ENCODE results near the gene ARHGEF19.

DNA sequence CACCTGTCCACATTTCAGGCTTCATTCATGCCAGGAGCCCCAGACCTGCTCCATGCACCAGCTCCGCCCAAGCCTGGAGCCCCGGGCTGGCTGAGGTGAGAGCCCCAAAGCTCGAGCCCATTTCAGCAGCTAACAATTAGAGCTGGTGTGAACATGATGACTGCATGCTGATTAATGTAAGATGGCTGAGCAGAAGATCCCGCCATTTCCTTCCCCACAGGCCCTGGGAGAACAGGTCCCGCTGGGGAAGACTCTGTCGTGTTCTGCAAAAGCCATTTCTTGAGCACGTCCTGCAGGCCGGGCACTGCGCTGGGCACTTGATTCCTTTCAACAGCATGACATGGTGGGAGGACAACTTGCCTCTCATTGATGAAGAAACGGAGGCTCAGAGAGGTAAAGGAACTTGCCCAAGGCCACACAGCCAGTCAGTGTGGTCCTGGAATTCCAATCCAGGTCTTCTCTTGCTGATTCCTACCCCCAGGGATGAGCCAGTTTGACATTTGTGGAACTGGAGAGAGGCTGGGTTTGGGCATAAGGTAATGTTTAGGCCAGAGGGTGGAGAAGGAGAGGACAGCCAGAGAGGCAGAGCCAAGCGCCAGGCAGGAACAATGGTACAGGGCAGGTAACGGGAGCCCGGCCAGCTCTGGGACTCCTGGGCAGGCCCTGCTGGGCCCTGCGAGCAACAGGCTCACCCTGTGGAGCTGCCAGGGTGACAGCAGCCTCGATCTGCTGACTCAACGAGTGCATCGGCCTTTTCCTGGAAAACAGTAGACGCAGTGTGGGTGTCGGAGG, 28.5 kb downstream of the ARHGEF19 start:
- TF ChIP-seq POLR2A (IDR thresholded peaks at IDR 0.05), result no peak
- no peak for TF ChIP-seq EP300 (IDR thresholded peaks at IDR 0.05)

All from stomach (tissue), 4 donors.